IPS DF 4.7 (cell line): ENCODE measurements around the gene LIMS4.
"Not testable (repeated sequence)": the region's sequence is repeated elsewhere in the genome, so short reads cannot be mapped to it uniquely, and the experiment has no call there.

Experiments used
- DNase-seq: peaks from one replicate; pipeline ENCODE4 v3.0.0-alpha.2; 2013; ENCODE audit warnings: low spot score; ENCODE audit errors: extremely low read depth

LIMS4 gene, protein sequence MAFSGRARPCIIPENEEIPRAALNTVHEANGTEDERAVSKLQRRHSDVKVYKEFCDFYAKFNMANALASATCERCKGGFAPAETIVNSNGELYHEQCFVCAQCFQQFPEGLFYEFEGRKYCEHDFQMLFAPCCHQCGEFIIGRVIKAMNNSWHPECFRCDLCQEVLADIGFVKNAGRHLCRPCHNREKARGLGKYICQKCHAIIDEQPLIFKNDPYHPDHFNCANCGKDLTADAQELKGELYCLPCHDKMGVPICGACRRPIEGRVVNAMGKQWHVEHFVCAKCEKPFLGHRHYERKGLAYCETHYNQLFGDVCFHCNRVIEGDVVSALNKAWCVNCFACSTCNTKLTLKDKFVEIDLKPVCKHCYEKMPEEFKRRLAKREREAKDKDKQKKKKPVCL

DNA sequence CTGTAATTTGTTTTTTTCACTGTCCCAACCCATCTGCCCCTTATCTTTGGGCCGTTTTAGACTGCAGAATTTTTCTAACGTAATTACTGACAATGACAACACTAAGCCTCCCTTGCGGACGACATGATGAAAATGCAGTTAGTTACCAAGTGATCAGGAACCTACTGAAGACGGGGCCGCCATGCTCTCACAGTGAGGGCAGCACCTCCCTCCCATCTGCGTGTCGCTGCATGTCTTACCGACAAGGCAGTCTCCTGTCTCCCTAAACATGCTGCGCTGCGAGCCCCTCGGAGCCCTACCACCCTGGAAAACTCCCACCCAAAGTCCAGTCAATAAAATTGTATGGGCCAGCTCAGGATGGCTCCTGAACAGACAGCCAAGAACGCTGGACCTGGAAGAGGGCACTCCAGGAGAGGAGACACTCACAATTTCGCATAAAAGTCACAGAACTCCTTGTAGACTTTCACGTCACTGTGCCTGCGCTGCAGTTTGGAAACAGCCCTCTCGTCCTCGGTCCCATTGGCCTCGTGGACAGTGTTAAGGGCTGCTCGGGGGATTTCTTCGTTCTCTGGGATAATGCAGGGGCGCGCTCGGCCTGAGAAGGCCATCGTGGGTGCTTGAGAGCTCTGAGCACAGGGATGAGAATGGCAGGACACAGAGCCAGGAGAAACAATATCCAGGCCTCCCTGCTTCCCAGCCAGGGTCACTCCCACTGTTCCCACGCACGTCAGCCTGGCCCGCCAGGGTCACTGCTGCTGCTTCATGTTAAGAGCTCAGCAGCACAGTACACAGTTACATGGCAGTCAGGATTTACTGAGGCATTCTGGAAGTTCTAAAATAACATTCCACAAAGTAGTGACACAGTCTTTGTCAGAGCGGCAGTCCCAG is at the start of gene LIMS4:
LIMS4 (minus strand) TSS at position 646 of the 888 bp plus-strand sequence; CDS start at position 608, 38 bp downstream.
- not testable (repeated sequence) for DNase-seq

DNA sequence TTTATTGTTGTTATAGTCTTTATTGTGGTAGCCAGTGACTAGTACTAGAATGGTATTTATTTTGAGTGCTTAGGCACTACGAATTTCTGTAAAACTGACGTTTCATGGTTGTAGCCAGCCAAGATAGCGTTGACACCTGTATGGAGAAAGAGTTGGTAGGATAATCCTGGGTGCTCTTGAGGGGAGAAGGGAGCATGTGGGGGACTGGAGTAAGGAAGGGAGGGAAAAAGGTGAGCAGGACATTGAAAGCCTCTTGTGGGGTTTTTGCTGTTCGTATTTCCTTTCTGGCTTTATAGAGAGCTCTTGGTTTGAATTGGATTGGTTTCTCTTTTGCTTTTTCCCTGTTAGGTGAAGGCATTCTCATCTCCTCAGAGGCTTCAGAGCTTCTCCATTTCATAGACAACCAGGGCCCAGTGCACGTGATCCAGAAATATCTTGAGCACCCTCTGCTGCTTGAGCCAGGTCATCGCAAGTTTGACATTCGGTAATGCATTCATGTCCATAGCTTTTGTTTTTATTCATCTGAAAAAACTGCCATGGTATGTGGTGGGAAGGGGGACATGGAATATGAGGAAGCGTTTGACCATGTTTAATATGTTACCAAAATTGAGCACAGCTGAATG is 27.2 kb upstream of the LIMS4 start:
- not testable (repeated sequence) for DNase-seq

DNA sequence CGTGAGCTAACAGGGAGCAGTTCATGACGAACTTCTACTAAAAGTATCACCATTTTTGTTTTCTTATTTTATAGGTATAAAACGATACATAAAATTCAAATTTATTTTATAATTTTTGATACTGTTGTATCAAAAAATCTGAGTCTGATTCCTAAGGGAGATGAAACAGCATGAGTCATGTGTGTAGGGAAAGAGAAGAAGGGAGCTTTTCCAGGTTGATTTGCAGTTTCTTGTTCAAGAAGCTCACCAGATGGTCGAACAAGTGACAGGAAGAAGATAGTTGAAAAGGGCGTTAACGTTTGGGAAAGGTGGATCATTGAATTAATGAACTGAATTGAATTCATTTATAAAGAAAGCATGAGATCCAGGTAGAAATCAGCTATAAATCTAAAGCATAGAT is 23.4 kb upstream of the LIMS4 start:
- DNase-seq: not testable (repeated sequence)

DNA sequence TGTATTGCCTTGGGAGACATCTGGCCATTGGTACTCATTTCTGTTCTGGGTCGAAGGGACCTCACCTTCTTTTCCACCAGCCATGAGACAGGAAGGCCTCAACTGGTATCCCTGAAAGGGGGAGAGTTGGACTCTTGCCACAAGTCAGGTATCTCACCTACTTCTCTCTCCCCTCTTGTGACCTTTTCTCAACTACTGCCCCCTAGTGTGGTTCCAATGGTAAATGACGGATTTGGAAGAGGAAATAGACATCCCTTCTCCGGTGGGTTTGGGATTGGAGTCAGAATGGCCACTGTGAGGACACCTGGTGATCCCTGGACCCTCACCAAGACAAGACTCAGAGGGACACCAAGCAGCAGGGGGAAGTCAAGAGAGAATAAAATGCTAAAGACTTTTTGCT is 21.9 kb upstream of the LIMS4 start:
- not testable (repeated sequence) for DNase-seq

DNA sequence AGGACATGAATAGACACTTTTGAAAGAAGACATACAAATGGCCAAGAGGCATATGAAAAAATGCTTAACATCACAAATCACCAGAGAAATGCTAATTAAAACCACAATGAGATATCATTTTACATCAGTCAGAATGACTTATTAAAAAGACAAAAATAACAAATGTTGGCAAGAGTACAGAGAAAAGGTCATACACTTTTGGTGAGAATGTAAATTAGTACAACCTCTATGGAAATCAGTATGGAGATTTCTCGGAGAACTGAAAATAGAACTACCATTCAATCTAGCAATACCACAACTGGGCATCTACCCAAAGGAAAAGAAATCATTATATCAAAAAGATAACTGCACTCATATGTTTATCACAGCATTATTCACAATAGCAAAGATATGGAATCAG is 16.4 kb upstream of the LIMS4 start:
- DNase-seq: not testable (repeated sequence)

DNA sequence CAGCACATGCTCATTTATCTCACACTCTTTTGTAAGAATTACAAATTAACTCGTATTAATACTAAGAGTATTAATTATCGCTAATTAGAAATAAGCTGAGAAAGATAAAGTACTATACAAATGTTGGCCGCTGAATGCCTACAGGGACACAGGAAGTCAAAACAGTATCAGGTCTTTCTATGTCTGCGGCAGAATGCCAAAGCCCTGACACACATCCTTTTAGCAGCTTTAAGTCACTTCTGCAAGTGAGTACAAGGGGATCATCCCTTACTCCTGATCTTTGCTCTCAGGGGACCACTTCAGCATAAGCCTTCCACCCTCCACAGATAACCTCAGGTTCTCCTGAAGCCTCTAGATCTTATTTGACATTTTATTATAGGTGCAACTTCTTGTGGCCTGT is 10.1 kb upstream of the LIMS4 start:
- DNase-seq: not testable (repeated sequence)

DNA sequence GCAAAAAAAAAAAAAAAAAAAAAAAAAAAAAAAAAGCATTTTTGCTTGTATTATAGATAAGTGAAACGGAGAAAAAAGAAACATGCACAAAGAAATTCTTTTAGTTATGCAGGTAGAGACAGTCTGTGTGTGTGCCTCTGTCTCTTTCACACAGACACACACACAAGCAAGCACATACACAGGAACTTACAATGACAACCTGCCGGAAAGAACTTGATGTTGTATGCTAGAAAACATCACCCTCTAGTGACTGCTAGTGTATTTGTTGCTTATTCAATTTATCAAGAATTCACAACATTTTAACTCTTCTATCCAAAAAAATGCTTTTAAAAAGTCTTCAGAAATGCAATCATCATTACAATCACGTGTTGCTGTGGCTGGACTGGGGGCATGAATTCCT is 8.6 kb upstream of the LIMS4 start:
- DNase-seq: not testable (repeated sequence)

DNA sequence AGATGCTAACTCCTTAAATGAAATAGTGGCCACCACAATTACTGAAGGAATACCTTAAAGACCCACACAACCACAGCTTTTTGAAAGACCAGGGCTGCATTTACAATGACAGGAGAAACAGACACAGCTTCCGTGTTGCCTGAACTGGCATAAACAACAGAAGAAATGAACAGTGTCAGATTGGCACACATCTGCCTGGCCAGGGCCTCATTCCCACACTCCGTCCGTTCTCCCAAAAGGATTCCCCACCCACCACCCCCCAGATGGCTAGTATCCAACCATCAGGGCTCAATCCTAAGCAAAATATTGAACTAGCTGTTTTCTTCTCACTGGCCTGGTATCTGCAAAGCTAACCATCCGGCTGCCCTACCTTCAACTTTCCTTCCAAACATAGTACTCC is 7.5 kb upstream of the LIMS4 start:
- DNase-seq: not testable (repeated sequence)

DNA sequence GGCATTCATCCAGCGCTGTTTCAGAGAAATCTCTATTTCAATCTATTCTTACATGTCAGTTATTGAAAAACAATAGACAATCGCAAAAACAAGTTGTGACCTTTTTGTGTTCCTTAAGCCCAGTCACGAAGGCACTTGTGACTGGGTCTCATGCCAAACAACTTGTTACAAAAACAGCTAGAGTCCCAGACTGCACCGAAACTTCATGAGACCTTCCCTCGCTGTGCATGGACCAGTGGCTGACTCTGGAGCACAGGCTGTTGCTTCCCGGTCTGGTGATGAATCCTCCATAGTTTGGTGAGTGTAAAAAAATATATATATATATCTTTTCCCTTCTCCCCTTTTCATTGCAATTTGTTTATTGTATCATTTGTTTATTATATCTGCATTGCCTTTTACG is 4.8 kb upstream of the LIMS4 start:
- DNase-seq: not testable (repeated sequence)

DNA sequence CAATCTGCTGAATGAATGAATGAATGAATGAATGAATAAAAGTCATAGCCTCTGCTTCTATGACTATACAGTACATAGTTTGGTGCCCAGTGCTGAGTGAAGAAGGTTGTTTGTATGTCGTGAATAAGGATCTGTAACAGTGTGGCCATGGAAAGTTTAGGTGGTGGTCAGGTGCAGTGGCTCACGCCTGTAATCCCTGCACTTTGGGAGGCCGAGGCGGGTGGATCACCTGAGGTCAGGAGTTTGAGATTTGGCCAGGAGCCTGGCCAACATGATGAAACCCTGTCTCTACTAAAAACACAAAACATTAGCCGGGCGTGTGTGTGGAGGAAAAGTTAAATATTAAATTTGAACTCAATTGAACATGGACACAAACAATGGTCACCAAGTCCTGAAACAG is 4.3 kb upstream of the LIMS4 start:
- DNase-seq: not testable (repeated sequence)

DNA sequence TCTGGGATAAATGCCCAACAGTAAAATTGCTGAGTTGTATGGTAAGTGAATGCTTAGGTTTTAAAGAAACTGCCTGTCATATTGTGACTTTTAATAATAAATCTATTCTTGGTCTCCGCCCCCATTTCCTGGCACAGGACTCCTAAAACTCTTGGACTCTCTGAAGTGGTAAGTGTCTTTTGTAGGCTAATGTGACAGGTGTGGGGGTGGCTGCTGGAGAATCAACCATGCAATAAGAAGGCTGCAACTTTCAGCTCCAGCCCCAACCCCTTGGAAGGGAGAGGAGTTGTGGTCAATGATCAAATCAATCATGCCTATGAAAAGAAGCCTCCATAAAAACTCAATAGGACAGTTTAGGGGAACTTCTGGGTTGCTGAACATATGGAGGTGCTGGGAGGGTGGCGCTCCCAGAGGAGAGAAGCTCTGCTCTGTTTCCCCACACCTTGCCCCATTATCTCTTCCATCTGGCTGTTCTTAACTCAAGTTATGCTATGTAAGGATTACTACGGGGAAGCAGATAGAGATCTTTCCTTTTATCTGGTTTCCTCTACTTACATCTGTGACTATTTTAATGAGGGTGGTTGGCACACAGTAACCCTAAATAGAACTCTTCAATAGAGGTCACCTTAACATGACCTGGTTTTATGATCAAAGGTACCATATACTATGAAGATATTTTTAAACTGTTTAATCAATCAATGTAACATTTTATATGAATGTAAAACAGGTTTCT is 3.2 kb upstream of the LIMS4 start:
- not testable (repeated sequence) for DNase-seq

DNA sequence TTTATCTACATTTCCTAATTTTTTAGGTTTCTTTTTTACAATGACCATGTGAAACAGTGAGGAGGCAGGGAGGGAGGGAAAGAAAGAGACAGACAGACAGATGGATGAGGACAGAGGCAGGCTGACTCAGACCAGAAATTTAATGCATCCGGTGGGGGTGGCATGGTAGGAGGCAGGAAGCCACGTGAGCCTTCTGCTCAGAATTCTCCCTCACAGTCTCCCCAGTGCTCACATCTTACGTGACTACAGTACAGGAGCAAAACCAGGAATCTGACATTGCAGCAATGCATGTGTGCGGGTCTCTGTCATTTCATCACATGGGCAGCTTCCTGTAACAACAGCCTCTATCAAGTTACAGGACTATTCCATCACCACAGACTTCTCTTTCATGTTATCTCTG is 2.3 kb upstream of the LIMS4 start:
- DNase-seq: not testable (repeated sequence)

DNA sequence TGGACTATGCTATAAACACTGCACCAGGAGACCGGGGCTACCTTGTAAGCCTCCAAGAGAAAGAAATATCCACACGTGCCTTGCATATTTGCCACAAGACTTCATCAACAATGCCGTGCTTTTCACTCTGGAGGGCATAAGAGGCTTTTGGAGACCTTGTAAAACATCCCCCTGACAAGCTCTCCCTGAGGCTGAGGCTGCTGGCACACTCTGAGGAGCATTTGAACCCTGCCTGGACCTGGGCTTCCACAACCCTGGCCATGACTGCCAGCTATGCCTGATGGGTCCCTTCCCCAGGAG is 393 bp upstream of the LIMS4 start:
- not testable (repeated sequence) for DNase-seq

DNA sequence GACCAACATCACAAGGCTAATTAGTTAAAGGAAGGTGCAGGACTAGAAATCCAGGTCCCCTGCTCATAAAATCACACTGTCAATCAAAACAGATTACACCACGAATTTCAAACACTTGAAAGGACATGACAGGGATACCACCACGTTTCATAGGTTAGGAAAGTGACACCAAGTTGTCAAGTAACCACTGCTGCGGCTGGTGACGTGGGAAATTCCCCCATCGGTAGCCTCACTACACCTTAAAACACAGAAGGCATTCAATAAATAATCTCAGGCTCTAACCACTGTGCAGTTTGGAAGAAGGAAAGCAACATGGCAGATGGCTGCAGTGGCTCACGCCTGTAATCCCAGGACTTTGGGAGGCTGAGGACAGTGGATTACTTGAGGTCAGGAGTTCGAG is 3.7 kb downstream of the LIMS4 start:
- DNase-seq: not testable (repeated sequence)

DNA sequence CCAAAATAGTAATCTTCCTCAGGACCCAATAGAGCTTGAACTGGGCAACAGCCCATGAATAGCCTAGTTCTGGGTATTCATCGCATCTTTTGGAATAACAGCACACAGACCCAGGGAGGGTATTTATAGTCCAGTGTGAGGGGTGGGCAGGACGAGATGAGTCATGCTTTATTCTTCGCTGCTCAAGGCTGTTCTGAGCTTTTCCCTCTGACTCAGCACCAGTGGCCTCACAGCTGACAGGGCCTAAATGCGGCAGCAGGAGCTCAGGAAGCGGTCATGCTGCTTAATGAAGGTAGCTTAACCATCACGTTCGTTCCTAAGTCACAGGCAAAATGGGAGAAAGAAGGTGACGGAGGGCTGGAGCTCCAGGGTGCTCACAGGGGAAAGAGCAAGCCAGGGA is 7.3 kb downstream of the LIMS4 start:
- not testable (repeated sequence) for DNase-seq

DNA sequence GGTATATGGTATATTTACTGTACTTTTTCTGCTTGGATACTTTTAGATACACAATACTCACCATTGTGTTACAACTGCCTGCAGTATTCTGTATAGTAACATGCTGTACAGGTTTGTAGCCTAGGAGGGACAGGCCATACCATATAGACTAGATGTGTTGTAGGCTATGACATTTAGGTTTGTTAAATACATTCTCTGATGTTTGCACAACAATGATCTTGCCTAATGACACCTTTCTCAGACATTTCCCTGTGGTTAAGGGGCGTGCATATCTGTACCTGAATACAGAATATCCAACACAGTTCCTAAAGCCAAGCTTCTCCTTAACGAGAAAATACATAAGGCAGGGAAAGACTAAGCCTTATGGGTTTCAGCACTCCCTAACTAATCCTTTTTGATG is 10.2 kb downstream of the LIMS4 start:
- not testable (repeated sequence) for DNase-seq

DNA sequence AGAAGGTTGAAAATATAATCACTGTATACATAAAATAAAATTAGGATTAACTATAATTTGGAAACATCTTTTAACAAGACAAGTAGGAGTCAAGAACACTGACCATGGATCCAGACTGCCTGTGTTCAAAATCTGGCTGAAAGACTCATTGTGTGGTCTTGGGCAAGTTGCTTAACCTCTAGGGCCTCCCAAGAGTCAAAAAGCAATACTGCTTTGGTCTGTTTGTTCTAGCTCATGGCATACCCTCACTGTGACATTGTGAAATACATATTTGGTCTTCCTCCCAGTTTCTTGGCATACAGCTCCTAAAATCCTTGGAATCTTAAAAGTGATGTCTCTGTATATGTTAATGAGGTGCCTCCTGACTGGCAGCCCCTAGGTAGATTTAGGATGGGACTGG is 12.3 kb downstream of the LIMS4 start:
- not testable (repeated sequence) for DNase-seq

DNA sequence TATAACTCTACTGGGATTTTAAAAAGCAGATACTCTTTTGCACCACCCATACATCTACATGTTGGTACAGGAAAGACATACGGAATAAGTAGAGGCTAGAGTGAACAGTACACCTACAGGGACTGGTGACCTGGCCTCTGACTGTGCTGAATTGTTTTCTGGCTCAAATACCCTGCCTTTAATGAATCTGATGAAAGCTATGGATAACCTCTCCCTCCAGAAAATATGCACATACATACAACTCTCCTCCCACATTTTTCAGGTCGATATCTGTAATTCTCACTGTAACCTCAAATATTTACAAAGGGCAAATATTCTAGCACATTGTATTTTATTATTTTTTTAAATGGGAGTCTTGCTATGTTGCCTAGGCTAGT is 15.4 kb downstream of the LIMS4 start:
- not testable (repeated sequence) for DNase-seq

DNA sequence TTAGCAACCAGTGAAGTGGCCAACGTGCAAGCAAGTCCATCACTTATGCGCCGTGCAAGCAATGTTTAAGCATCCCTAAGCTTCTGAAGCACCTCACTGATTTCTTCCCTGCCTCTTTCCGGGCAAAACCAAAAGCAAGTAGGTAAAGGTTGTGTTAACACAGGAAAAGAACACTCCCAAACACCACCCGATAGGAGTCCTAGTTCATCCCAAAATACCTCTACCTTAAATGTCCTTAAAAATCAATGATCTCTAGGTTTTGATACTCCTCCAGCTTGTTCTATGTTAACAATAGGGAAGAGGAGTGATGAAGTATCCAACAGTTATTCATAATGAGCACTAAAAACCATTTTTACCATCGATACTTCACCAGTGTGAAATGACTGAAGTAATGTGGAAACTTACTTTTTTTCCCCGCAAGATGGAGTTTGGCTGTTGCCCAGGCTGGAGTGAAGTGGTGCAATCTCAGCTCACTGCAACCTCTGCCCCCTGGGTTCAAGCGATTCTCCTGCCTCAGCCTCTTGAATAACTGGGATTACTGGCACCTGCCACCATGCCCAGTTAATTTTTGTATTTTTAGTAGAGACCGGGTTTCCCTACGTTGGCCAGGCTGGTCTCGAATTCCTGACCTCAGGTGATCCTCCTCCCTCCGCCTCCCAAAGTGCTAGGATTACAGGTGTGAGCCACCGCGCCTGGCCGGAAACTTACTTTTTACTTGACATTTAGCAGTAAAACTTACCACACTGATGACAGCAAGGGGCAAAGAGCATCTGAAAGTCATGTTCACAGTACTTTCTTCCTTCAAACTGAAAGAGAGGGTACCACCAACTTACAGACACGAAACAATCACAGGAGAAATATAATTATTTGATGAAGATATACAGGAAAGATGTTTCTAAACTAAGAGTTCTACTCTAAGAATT is 16.1 kb downstream of the LIMS4 start:
- not testable (repeated sequence) for DNase-seq

DNA sequence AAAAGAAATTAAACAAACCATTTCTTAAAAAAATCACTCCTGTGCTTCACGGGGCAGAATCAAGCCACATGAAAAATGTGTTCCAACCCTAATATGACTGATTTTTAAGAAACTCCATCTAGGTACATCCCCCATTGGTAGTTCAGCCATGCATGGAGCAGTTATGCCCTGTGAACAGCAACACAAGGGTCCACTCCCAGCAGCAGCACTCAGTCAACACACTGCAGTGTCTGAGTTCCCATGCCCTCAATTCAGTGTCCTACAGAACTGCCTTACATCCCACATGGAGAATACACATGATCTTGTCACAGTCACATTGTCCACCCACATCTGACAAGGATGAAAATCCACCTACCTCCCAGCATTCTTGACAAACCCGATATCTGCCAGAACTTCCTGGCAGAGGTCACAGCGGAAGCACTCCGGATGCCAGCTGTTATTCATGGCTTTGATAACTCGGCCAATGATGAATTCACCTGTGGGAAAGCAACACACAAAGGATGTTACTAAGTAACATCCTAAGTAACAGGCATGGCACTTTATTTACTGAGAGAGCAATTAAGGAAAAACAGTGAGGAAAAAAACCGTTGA is 17.4 kb downstream of the LIMS4 start:
- not testable (repeated sequence) for DNase-seq
